Measurements from ENCODE around the gene LYZL4.
A peak's percentile ranks its signal among the peaks of the same experiment; 100 is the strongest.

The LYZL4 gene

GRCh38 chr3:42368861-42369260 lies 41.5 kb downstream of the LYZL4 start:
- peaks cover 24% of the 10 kb centered on the region for H3K4me1 Mint-ChIP-seq (ENCODE audit: low read depth)
- H3K9me3 Mint-ChIP-seq (ENCODE audit: low read depth) = peaks cover 7% of the 10 kb centered on the region
- H3K27ac Mint-ChIP-seq = no peak overlapping the region
- no peaks in the 10 kb centered on the region for H3K27me3 Mint-ChIP-seq
- H3K4me3 Mint-ChIP-seq = no peak overlapping the region
- H3K36me3 Mint-ChIP-seq = peaks cover 2% of the 10 kb centered on the region

- Mint-ChIP-seq H3K9me3 (ENCODE audit: low read depth) (peaks cover 7% of the 10 kb centered on the region), H3K36me3 (peaks cover 2% of the 10 kb centered on the region), H3K4me3 (no peak overlapping the region), H3K4me1 (ENCODE audit: low read depth) (peaks cover 24% of the 10 kb centered on the region), H3K27me3 (no peaks in the 10 kb centered on the region), H3K27ac (no peak overlapping the region)
Observed at GRCh38 chr3:42367903-42368302, 42.5 kb downstream of the LYZL4 start.

GRCh38 chr3:42366550-42366949 lies 43.9 kb downstream of the LYZL4 start:
- Mint-ChIP-seq H3K4me1 (ENCODE audit: low read depth) (peaks cover 18% of the 10 kb centered on the region), H3K36me3 (peaks cover 2% of the 10 kb centered on the region), H3K27me3 (no peaks in the 10 kb centered on the region), H3K27ac (no peak overlapping the region), H3K4me3 (no peak overlapping the region), H3K9me3 (ENCODE audit: low read depth) (peaks cover 7% of the 10 kb centered on the region)

GRCh38 chr3:42357335-42357734 lies 53.1 kb downstream of the LYZL4 start:
- H3K4me3 Mint-ChIP-seq = no peak overlapping the region
- H3K9me3 Mint-ChIP-seq (ENCODE audit: low read depth) = no peaks in the 10 kb centered on the region
- H3K36me3 Mint-ChIP-seq = peaks cover 5% of the 10 kb centered on the region
- peaks cover 2% of the 10 kb centered on the region for H3K27me3 Mint-ChIP-seq
- H3K27ac Mint-ChIP-seq = no peak overlapping the region
- H3K4me1 Mint-ChIP-seq (ENCODE audit: low read depth) = peaks cover 35% of the 10 kb centered on the region

GRCh38 chr3:42355612-42356011 lies 54.8 kb downstream of the LYZL4 start:
- Mint-ChIP-seq H3K4me1 (ENCODE audit: low read depth) (peaks cover 36% of the 10 kb centered on the region), H3K27me3 (no peaks in the 10 kb centered on the region), H3K9me3 (ENCODE audit: low read depth) (no peaks in the 10 kb centered on the region), H3K4me3 (no peak overlapping the region), H3K27ac (no peak overlapping the region), H3K36me3 (peaks cover 2% of the 10 kb centered on the region)

- Mint-ChIP-seq H3K27me3 (no peaks in the 10 kb centered on the region), H3K4me1 (ENCODE audit: low read depth) (peaks cover 36% of the 10 kb centered on the region), H3K9me3 (ENCODE audit: low read depth) (no peaks in the 10 kb centered on the region), H3K4me3 (no peak overlapping the region), H3K27ac (no peak overlapping the region), H3K36me3 (no peaks in the 10 kb centered on the region)
Observed at GRCh38 chr3:42353631-42354030, 56.8 kb downstream of the LYZL4 start.

GRCh38 chr3:42351207-42351606 lies 59.2 kb downstream of the LYZL4 start:
- Mint-ChIP-seq H3K36me3 (no peaks in the 10 kb centered on the region), H3K4me3 (no peak overlapping the region), H3K27me3 (no peaks in the 10 kb centered on the region), H3K4me1 (ENCODE audit: low read depth) (peaks cover 44% of the 10 kb centered on the region), H3K27ac (no peak overlapping the region), H3K9me3 (ENCODE audit: low read depth) (no peaks in the 10 kb centered on the region)

GRCh38 chr3:42349765-42350594 lies 60.4 kb downstream of the LYZL4 start:
- peaks cover 44% of the 10 kb centered on the region for H3K4me1 Mint-ChIP-seq (ENCODE audit: low read depth)
- H3K36me3 Mint-ChIP-seq = no peaks in the 10 kb centered on the region
- H3K9me3 Mint-ChIP-seq (ENCODE audit: low read depth) = no peaks in the 10 kb centered on the region
- no peaks in the 10 kb centered on the region for H3K27me3 Mint-ChIP-seq
- H3K4me3 Mint-ChIP-seq = no peak overlapping the region
- H3K27ac Mint-ChIP-seq = no peak overlapping the region

- peak overlapping the region; percentile 73 for H3K27ac Mint-ChIP-seq
- H3K36me3 Mint-ChIP-seq = no peaks in the 10 kb centered on the region
- H3K4me1 Mint-ChIP-seq (ENCODE audit: low read depth) = peaks cover 46% of the 10 kb centered on the region
- peak overlapping the region; percentile 32 for H3K4me3 Mint-ChIP-seq
- H3K9me3 Mint-ChIP-seq (ENCODE audit: low read depth) = no peaks in the 10 kb centered on the region
- H3K27me3 Mint-ChIP-seq = no peaks in the 10 kb centered on the region
Observed at GRCh38 chr3:42347928-42348327, 62.5 kb downstream of the LYZL4 start.
